Esophagus squamous epithelium (tissue), 5 donors: ENCODE data around the gene CACNA2D3. TPM values are rescaled to one million over a fixed set of nuclear protein-coding genes. Genes with fewer than 3 reads are reported as not detected.

ENCODE experiments used
- DNase-seq: peaks from one replicate; lab custom pipeline; 2025; lab: John Stamatoyannopoulos, UW
- H3K27ac ChIP-seq, 4 donors: fragments of 200-600 bp; sonication (generic); one replicate each; pipeline ENCODE4 v1.5.1; 2016 to 2019; ENCODE audit warnings: mild to moderate bottlenecking in 1 of 4
- H3K27me3 ChIP-seq, 4 donors: fragments of 200-600 bp; sonication (generic); 1 replicate in 3 of 4; 2 replicates in 1 of 4; pipeline versions ENCODE4 v1.5.1 to v1.6.0; 2017 to 2021; ENCODE audit warnings: antibody characterized with exemption in 1 of 4
- H3K36me3 ChIP-seq, 3 donors: fragments of 200-600 bp; sonication (generic); one replicate each; pipeline ENCODE4 v1.5.1; 2016 to 2019
- H3K4me1 ChIP-seq, 3 donors: fragments of 200-600 bp; sonication (generic); one replicate each; pipeline ENCODE4 v1.5.1; 2017 to 2019
- H3K4me3 ChIP-seq, 4 donors: fragments of 200-600 bp; sonication (generic); 1 replicate in 3 of 4; 2 replicates in 1 of 4; pipeline ENCODE4 v1.5.1; 2016 to 2019; ENCODE audit warnings: mild to moderate bottlenecking in 2 of 4, moderate library complexity in 1 of 4
- H3K9me3 ChIP-seq, 3 donors: fragments of 200-600 bp; sonication (generic); one replicate each; pipeline ENCODE4 v1.5.1; 2016 to 2019
- CTCF ChIP-seq, 6 experiments: fragments of 450-650 bp in 4 of 6; fragments of 200-600 bp in 2 of 6; sonication (generic) in 2 of 6; IDR thresholded peaks; one replicate each; pipeline ENCODE4 v1.5.1; 2016 to 2019; ENCODE audit warnings: antibody characterized with exemption in 6 of 6, mild to moderate bottlenecking in 4 of 6, moderate library complexity in 4 of 6
- POLR2A ChIP-seq, 4 donors: fragments of 450-650 bp; IDR thresholded peaks; one replicate each; pipeline ENCODE4 v1.6.1; 2017; ENCODE audit warnings: antibody characterized with exemption in 4 of 4, mild to moderate bottlenecking in 4 of 4, moderate library complexity in 3 of 4
- WGBS, 2 donors: methylation state at CpG; one replicate each; pipeline ENCODE4 v1.1.5; 2018; 5-methylcytosine and 5-hydroxymethylcytosine counted together
- intact Hi-C: fragments of 100-400 bp; cut with DNase I; formaldehyde crosslinking; loops from one replicate; pipeline ENCODE4 v1.15.0; 2022
- total RNA-seq, 4 donors: library from RNA; depleted of rRNA; stranded (reverse); fragments of >200 nt; gene quantifications; one replicate each; pipeline ENCODE4 v1.1.0, GENCODE V29; 2016
- donor health status: DM: yes; HTN: yes; CAD: no.

The CACNA2D3 gene
- total RNA-seq, 4 donors from 2014 or later, result 1.2 to 7.1 (median 5.1) TPM

- Histone ChIP-seq H3K27ac (no peak overlapping the region), H3K27me3 (no peaks in the 10 kb centered on the region), H3K4me3 (no peak overlapping the region), H3K4me1 (peaks cover 0 to 10% (median 0%) of the 10 kb centered on the region in 3 donors), H3K36me3 (no peaks in the 10 kb centered on the region), H3K9me3 (no peaks in the 10 kb centered on the region)
- intact Hi-C loops, result no loop called here
- TF ChIP-seq CTCF (IDR thresholded peaks at IDR 0.05), result no peak
- DNase-seq, result no peak
Observed at GRCh38 chr3:54801977-54802376, 679.6 kb downstream of the CACNA2D3 start.

- Histone ChIP-seq H3K27ac (no peak overlapping the region), H3K27me3 (no peaks in the 10 kb centered on the region), H3K4me3 (no peak overlapping the region), H3K36me3 (no peaks in the 10 kb centered on the region), H3K9me3 (no peaks in the 10 kb centered on the region), H3K4me1 (no peaks in the 10 kb centered on the region)
- intact Hi-C loops, result no loop called here
- DNase-seq, result no peak
- no peak for TF ChIP-seq CTCF (IDR thresholded peaks at IDR 0.05)
- no peak for TF ChIP-seq POLR2A (IDR thresholded peaks at IDR 0.05)
- 67 to 68% methylated on average over 3 of the region's 3 CpGs for WGBS, 2 donors
Observed at GRCh38 chr3:54810401-54810800, 688.0 kb downstream of the CACNA2D3 start.

- WGBS, 2 donors, result 80 to 100% methylated on average over 2 to 3 of the region's 3 CpGs
- H3K4me1 ChIP-seq, result peaks cover 0 to 18% (median 0%) of the 10 kb centered on the region in 3 donors
Observed at GRCh38 chr3:54814224-54814623, 691.9 kb downstream of the CACNA2D3 start.

GRCh38 chr3:54817628-54818027 is 695.3 kb downstream of the CACNA2D3 start:
- Histone ChIP-seq H3K27ac (peak overlapping the region in 3 of 4 donors; percentile 16 to 62 (median 27)), H3K9me3 (no peaks in the 10 kb centered on the region), H3K36me3 (no peaks in the 10 kb centered on the region), H3K4me3 (no peak overlapping the region), H3K27me3 (no peaks in the 10 kb centered on the region), H3K4me1 (peaks cover 3 to 46% (median 9%) of the 10 kb centered on the region in 3 donors)
- whole genome bisulfite sequencing, 2 donors, result 17 to 36% methylated on average over 1 of the region's 1 CpG
- DNase-seq, result no peak
- intact Hi-C loops, result no loop called here
- TF ChIP-seq CTCF (IDR thresholded peaks at IDR 0.05), result no peak
- TF ChIP-seq POLR2A (IDR thresholded peaks at IDR 0.05), result no peak

More at GRCh38 chr3:54814224-54814623, 691.9 kb downstream of the CACNA2D3 start:
- TF ChIP-seq POLR2A (IDR thresholded peaks at IDR 0.05), result no peak
- no peak for TF ChIP-seq CTCF (IDR thresholded peaks at IDR 0.05)
- Histone ChIP-seq H3K27ac (no peak overlapping the region), H3K4me3 (no peak overlapping the region), H3K36me3 (no peaks in the 10 kb centered on the region), H3K27me3 (no peaks in the 10 kb centered on the region), H3K9me3 (no peaks in the 10 kb centered on the region)
- DNase-seq, result no peak
- intact Hi-C loops, result no loop called here

GRCh38 chr3:54818486-54818885 is 696.1 kb downstream of the CACNA2D3 start:
- no peaks in the 10 kb centered on the region for H3K9me3 ChIP-seq
- no peak for DNase-seq
- H3K4me1 ChIP-seq, result peaks cover 3 to 53% (median 12%) of the 10 kb centered on the region in 3 donors
- no peaks in the 10 kb centered on the region for H3K36me3 ChIP-seq
- no peak for TF ChIP-seq CTCF (IDR thresholded peaks at IDR 0.05)
- no peak for TF ChIP-seq POLR2A (IDR thresholded peaks at IDR 0.05)
- peak overlapping the region in 1 of 4 donors; percentile 16 for H3K27ac ChIP-seq
- 86 to 93% methylated on average over 2 of the region's 2 CpGs for WGBS, 2 donors
- H3K4me3 ChIP-seq, result no peak overlapping the region
- no peaks in the 10 kb centered on the region for H3K27me3 ChIP-seq
- intact Hi-C loops, result no loop called here
